WTC11 (cell line): ENCODE data around the gene NFIA. TPM values are rescaled to one million over a fixed set of nuclear protein-coding genes. Genes with fewer than 3 reads are reported as not detected.

Experiments used
- ATAC-seq: fragments of 200-7000 bp; cut with Tn5 transposase; 2 replicates; pipeline ENCODE4 v1.10.0; 2021; ENCODE audit warnings: mild to moderate bottlenecking, moderate library complexity
- CTCF ChIA-PET: fragments of 300-600 bp; sonication (Branson Sonifier 250); formaldehyde crosslinking; loops from one replicate; lab custom pipeline; 2021; ENCODE audit warnings: antibody characterized with exemption; lab: Charles Lee
- POLR2A ChIA-PET: fragments of 350-600 bp; sonication (Branson Sonifier 250); formaldehyde crosslinking; loops from one replicate; lab custom pipeline; 2021; ENCODE audit warnings: antibody characterized with exemption; lab: Charles Lee
- DNase-seq: peaks from one replicate; pipeline ENCODE4 v3.0.0; 2021; ENCODE audit warnings: low spot score
- H3K27ac Mint-ChIP-seq: 2 replicates; pipeline ENCODE4 v1.8.0; 2021; ENCODE audit warnings: mixed read lengths
- H3K27me3 Mint-ChIP-seq: 2 replicates; pipeline ENCODE4 v1.8.0; 2021; ENCODE audit warnings: low read depth, mild to moderate bottlenecking, moderate library complexity, mixed read lengths
- H3K36me3 Mint-ChIP-seq: 2 replicates; pipeline ENCODE4 v1.8.0; 2021; ENCODE audit warnings: mixed read lengths
- H3K4me1 Mint-ChIP-seq: 2 replicates; pipeline ENCODE4 v1.8.0; 2022; ENCODE audit warnings: mixed read lengths
- H3K4me3 Mint-ChIP-seq: 2 replicates; pipeline ENCODE4 v1.8.0; 2021; ENCODE audit warnings: mild to moderate bottlenecking, moderate library complexity, mixed read lengths
- H3K9me3 Mint-ChIP-seq: 2 replicates; pipeline ENCODE4 v1.8.0; 2021; ENCODE audit warnings: mixed read lengths
- ATF1 ChIP-seq: sonication (generic); formaldehyde crosslinking; IDR thresholded peaks from 2 replicates; pipeline ENCODE4 v1.8.1; 2023; ENCODE audit warnings: mild to moderate bottlenecking, moderate library complexity, missing genetic modification reagents
- CBFB ChIP-seq: sonication (generic); formaldehyde crosslinking; IDR thresholded peaks from 2 replicates; pipeline ENCODE4 v1.8.1; 2022; ENCODE audit warnings: mild to moderate bottlenecking, low read depth, missing genetic modification reagents
- E2F4 ChIP-seq: sonication (generic); formaldehyde crosslinking; IDR thresholded peaks from 2 replicates; pipeline ENCODE4 v1.8.1; 2022; ENCODE audit warnings: low read depth, mild to moderate bottlenecking, moderate library complexity, missing genetic modification reagents, borderline replicate concordance
- ERG ChIP-seq: fragments of 250-450 bp; sonication (Bioruptor Pico); IDR thresholded peaks from 2 replicates; pipeline ENCODE4 v1.8.0; 2021; ENCODE audit warnings: mild to moderate bottlenecking
- FOXJ3 ChIP-seq: sonication (generic); formaldehyde crosslinking; IDR thresholded peaks from 2 replicates; pipeline ENCODE4 v1.9.0; 2021; ENCODE audit warnings: missing genetic modification reagents, mild to moderate bottlenecking, borderline replicate concordance
- FOXP1 ChIP-seq: sonication (generic); formaldehyde crosslinking; IDR thresholded peaks from 2 replicates; pipeline ENCODE4 v1.8.0; 2022; ENCODE audit warnings: missing genetic modification reagents, mild to moderate bottlenecking, moderate library complexity, borderline replicate concordance
- GTF2I ChIP-seq: fragments of 250-450 bp; sonication (Bioruptor Pico); conservative IDR thresholded peaks from 2 replicates; pipeline ENCODE4 v1.4.0; 2021; ENCODE audit warnings: mild to moderate bottlenecking
- HMGA2 ChIP-seq: fragments of 250-450 bp; sonication (Bioruptor Pico); IDR thresholded peaks from 2 replicates; pipeline ENCODE4 v1.4.0; 2021; ENCODE audit warnings: mild to moderate bottlenecking, moderate library complexity
- IRF1 ChIP-seq: sonication (generic); formaldehyde crosslinking; IDR thresholded peaks from 2 replicates; pipeline ENCODE4 v1.8.0; 2023; ENCODE audit warnings: missing genetic modification reagents
- RELA ChIP-seq: sonication (generic); formaldehyde crosslinking; IDR thresholded peaks from 2 replicates; pipeline ENCODE4 v1.8.1; 2022; ENCODE audit warnings: missing genetic modification reagents, mild to moderate bottlenecking, borderline replicate concordance
- SMAD4 ChIP-seq: sonication (generic); formaldehyde crosslinking; IDR thresholded peaks from 2 replicates; pipeline ENCODE4 v1.8.0; 2022; ENCODE audit warnings: mild to moderate bottlenecking, missing genetic modification reagents
- SOX15 ChIP-seq: fragments of 250-450 bp; sonication (Bioruptor Pico); IDR thresholded peaks from 2 replicates; pipeline ENCODE4 v1.9.0; 2021; ENCODE audit warnings: mild to moderate bottlenecking
- TCF7 ChIP-seq: sonication (generic); formaldehyde crosslinking; IDR thresholded peaks from 2 replicates; pipeline ENCODE4 v1.8.0; 2022; ENCODE audit warnings: mild to moderate bottlenecking, low read depth, missing genetic modification reagents, moderate library complexity
- ZNF121 ChIP-seq: sonication (generic); formaldehyde crosslinking; IDR thresholded peaks from 2 replicates; pipeline ENCODE4 v1.8.0; 2023; ENCODE audit warnings: missing genetic modification reagents
- ZNF263 ChIP-seq: sonication (generic); formaldehyde crosslinking; IDR thresholded peaks from 2 replicates; pipeline ENCODE4 v1.8.1; 2022; ENCODE audit warnings: low read depth, mild to moderate bottlenecking, moderate library complexity, missing genetic modification reagents
- ZNF396 ChIP-seq: fragments of 250-450 bp; sonication (Bioruptor Pico); IDR thresholded peaks from 2 replicates; pipeline ENCODE4 v1.8.0; 2021; ENCODE audit warnings: mild to moderate bottlenecking, moderate library complexity, borderline replicate concordance
- total RNA-seq: library from RNA; stranded (reverse); gene quantifications from 3 replicates; pipeline ENCODE4 v1.2.3, GENCODE V29; 2021
- TF ChIP-seq, protein P1 (sequence below): fragments of 250-450 bp; sonication (Bioruptor Pico); IDR thresholded peaks from 2 replicates; pipeline ENCODE4 v1.9.0; 2021; ENCODE audit warnings: mild to moderate bottlenecking
- TF ChIP-seq, protein P2 (sequence below): sonication (generic); formaldehyde crosslinking; IDR thresholded peaks from 2 replicates; pipeline ENCODE4 v1.8.1; 2023; ENCODE audit warnings: mild to moderate bottlenecking, missing genetic modification reagents
- TF ChIP-seq, protein P3 (sequence below): sonication (generic); formaldehyde crosslinking; IDR thresholded peaks from 2 replicates; pipeline ENCODE4 v1.8.1; 2023; ENCODE audit warnings: mild to moderate bottlenecking, missing genetic modification reagents, moderate library complexity
- TF ChIP-seq, protein P4 (sequence below): sonication (generic); formaldehyde crosslinking; IDR thresholded peaks from 2 replicates; pipeline ENCODE4 v1.8.0; 2022; ENCODE audit warnings: mild to moderate bottlenecking, missing genetic modification reagents
- TF ChIP-seq, protein P5 (sequence below): sonication (generic); formaldehyde crosslinking; IDR thresholded peaks from 2 replicates; pipeline ENCODE4 v1.8.0; 2022; ENCODE audit warnings: mild to moderate bottlenecking, missing genetic modification reagents

NFIA gene
- total RNA-seq, 1 experiment from 2014 or later: 16.7 TPM

DNA sequence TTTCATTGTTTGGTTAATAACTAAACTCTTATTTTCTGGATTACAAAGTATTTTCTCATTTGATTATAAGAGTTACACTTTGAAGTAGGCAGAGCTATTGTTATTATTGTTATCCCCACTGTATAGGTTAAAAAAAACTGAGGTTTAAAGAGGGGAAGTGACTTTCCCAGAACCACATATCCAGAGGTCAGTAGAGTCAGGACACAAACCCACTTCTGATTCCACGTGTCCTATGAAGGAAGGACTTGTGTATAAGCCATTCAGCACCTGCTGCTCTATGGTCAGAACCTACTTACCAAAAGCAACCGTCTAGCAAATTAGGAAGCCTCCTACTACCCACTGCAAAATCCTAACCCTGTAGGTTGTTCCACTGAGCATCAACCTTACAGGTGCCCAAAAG is 351.3 kb downstream of the NFIA start:
- no peak overlapping the region for H3K4me3 Mint-ChIP-seq
- no peak overlapping the region for H3K27ac Mint-ChIP-seq
- ChIA-PET CTCF (no interaction called here), POLR2A (no interaction called here)
- no peaks in the 10 kb centered on the region for H3K36me3 Mint-ChIP-seq
- no peaks in the 10 kb centered on the region for H3K27me3 Mint-ChIP-seq
- DNase-seq: no peak
- no peak for ATAC-seq
- peaks cover 18% of the 10 kb centered on the region for H3K4me1 Mint-ChIP-seq
- H3K9me3 Mint-ChIP-seq: peaks cover 13% of the 10 kb centered on the region; the same call in 1 of the 2 replicates
- no peak for TF ChIP-seq E2F4 (CRISPR knock-in tag)
- no peak for TF ChIP-seq IRF1 (CRISPR knock-in tag)
- TF ChIP-seq GTF2I: no peak
- TF ChIP-seq SMAD4: no peak
- TF ChIP-seq, protein P1, sequence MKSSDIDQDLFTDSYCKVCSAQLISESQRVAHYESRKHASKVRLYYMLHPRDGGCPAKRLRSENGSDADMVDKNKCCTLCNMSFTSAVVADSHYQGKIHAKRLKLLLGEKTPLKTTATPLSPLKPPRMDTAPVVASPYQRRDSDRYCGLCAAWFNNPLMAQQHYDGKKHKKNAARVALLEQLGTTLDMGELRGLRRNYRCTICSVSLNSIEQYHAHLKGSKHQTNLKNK (CRISPR knock-in tag): no peak
- TF ChIP-seq, protein P2, sequence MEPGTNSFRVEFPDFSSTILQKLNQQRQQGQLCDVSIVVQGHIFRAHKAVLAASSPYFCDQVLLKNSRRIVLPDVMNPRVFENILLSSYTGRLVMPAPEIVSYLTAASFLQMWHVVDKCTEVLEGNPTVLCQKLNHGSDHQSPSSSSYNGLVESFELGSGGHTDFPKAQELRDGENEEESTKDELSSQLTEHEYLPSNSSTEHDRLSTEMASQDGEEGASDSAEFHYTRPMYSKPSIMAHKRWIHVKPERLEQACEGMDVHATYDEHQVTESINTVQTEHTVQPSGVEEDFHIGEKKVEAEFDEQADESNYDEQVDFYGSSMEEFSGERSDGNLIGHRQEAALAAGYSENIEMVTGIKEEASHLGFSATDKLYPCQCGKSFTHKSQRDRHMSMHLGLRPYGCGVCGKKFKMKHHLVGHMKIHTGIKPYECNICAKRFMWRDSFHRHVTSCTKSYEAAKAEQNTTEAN: no peak
- TF ChIP-seq, protein P3, sequence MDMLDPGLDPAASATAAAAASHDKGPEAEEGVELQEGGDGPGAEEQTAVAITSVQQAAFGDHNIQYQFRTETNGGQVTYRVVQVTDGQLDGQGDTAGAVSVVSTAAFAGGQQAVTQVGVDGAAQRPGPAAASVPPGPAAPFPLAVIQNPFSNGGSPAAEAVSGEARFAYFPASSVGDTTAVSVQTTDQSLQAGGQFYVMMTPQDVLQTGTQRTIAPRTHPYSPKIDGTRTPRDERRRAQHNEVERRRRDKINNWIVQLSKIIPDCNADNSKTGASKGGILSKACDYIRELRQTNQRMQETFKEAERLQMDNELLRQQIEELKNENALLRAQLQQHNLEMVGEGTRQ: no peak
- TF ChIP-seq, protein P4, sequence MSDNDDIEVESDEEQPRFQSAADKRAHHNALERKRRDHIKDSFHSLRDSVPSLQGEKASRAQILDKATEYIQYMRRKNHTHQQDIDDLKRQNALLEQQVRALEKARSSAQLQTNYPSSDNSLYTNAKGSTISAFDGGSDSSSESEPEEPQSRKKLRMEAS (CRISPR knock-in tag): no peak
- no peak for TF ChIP-seq SOX15
- no peak for TF ChIP-seq ERG (CRISPR knock-in tag)
- TF ChIP-seq, protein P5, sequence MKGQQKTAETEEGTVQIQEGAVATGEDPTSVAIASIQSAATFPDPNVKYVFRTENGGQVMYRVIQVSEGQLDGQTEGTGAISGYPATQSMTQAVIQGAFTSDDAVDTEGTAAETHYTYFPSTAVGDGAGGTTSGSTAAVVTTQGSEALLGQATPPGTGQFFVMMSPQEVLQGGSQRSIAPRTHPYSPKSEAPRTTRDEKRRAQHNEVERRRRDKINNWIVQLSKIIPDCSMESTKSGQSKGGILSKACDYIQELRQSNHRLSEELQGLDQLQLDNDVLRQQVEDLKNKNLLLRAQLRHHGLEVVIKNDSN: no peak
- TF ChIP-seq HMGA2: no peak
- TF ChIP-seq TCF7: no peak
- no peak for TF ChIP-seq FOXJ3 (CRISPR knock-in tag)
- no peak for TF ChIP-seq RELA (CRISPR knock-in tag)

DNA sequence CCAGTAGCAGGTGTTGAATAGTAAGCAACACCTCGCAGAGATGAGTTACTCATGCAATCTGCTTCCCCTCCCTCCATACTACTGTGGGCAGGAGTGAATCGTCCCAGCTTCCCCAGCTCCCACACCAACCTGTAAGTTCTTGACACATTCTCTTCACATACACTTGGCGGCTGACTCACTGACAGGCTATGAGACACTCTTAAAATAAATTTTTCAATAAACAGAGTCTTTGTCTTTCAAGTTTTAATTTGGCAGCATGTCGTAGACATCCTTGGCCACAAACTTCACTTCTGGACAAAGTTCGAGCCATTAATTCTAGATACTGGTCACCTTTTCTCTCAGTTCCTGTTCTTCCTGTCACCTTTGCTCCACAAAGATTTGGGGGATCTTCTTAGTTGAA is 351.9 kb downstream of the NFIA start:
- no peak for ATAC-seq
- CTCF ChIA-PET: no interaction called here
- Mint-ChIP-seq H3K4me1 (peaks cover 18% of the 10 kb centered on the region), H3K9me3 (peaks cover 13% of the 10 kb centered on the region; the same call in 1 of the 2 replicates), H3K27me3 (no peaks in the 10 kb centered on the region), H3K4me3 (no peak overlapping the region), H3K27ac (no peak overlapping the region)
- no peak for DNase-seq
- POLR2A ChIA-PET: no interaction called here
- no peak for TF ChIP-seq CBFB
- TF ChIP-seq, protein P4 (CRISPR knock-in tag): no peak
- no peak for TF ChIP-seq ZNF121
- TF ChIP-seq, protein P2: no peak
- no peak for TF ChIP-seq ZNF396 (CRISPR knock-in tag)
- TF ChIP-seq ZNF263 (CRISPR knock-in tag): no peak
- TF ChIP-seq FOXP1 (CRISPR knock-in tag): no peak
- TF ChIP-seq ATF1 (CRISPR knock-in tag): no peak
- TF ChIP-seq, protein P1 (CRISPR knock-in tag): no peak
- TF ChIP-seq, all 79 proteins: peak for 0
- no peaks in the 10 kb centered on the region for H3K36me3 Mint-ChIP-seq
